Gastrocnemius medialis (tissue), 4 donors: ENCODE measurements around the gene PRPSAP2. TPM values are rescaled to one million over a fixed set of nuclear protein-coding genes. Genes with fewer than 3 reads are reported as not detected.
A peak's percentile ranks its signal among the peaks of the same experiment; 100 is the strongest.

ENCODE experiments used
- ATAC-seq, 2 donors: fragments of 150-250 bp; one replicate each; pipeline ENCODE4 v1.9.1; 2016
- DNase-seq, 2 donors: peaks; one replicate each; pipeline ENCODE4 v3.0.0-alpha.2; 2019
- H3K27ac ChIP-seq, 4 donors: fragments of 200-600 bp; sonication (generic); 1 replicate in 1 of 4; 2 replicates in 3 of 4; pipeline ENCODE4 v1.5.1; 2016 to 2018; ENCODE audit warnings: mild to moderate bottlenecking in 2 of 4, moderate library complexity in 1 of 4
- H3K27me3 ChIP-seq, 3 donors: fragments of 200-600 bp; sonication (generic) in 2 of 3; 1 replicate in 1 of 3; 2 replicates in 2 of 3; pipeline versions ENCODE4 v1.5.1 to v1.6.0; 2016 to 2019; ENCODE audit warnings: mild to moderate bottlenecking in 1 of 3, moderate library complexity in 1 of 3
- H3K36me3 ChIP-seq, 2 donors: fragments of 200-600 bp; sonication (generic) in 1 of 2; one replicate each; pipeline ENCODE4 v1.5.1; 2017 to 2018
- H3K4me1 ChIP-seq, 2 donors: fragments of 200-600 bp; sonication (generic) in 1 of 2; one replicate each; pipeline ENCODE4 v1.5.1; 2016 to 2017; ENCODE audit warnings: mild to moderate bottlenecking in 2 of 2
- H3K4me3 ChIP-seq, 4 donors: fragments of 200-600 bp; sonication (generic) in 3 of 4; 1 replicate in 1 of 4; 2 replicates in 3 of 4; pipeline ENCODE4 v1.5.1; 2016 to 2019; ENCODE audit warnings: mild to moderate bottlenecking in 2 of 4
- H3K9me3 ChIP-seq, 3 donors: fragments of 200-600 bp; sonication (generic) in 2 of 3; 1 replicate in 1 of 3; 2 replicates in 2 of 3; pipeline ENCODE4 v1.5.1; 2016 to 2019
- POLR2A ChIP-seq, 2 donors: fragments of 450-650 bp; IDR thresholded peaks; one replicate each; pipeline ENCODE4 v1.6.1; 2017; ENCODE audit warnings: antibody characterized with exemption in 2 of 2, mild to moderate bottlenecking in 2 of 2, moderate library complexity in 2 of 2
- in situ Hi-C, 4 donors: fragments of 200-750 bp; cut with MboI; loops; one replicate each; pipeline versions ENCODE4 v1.15.0 to v1.8.0; 2017; ENCODE audit warnings: low sequenced_read_pairs in 4 of 4
- intact Hi-C: fragments of 100-400 bp; cut with DNase I; formaldehyde crosslinking; loops from one replicate; pipeline ENCODE4 v1.15.1; 2023; ENCODE audit warnings: low total_unique reads
- total RNA-seq, 4 donors: library from RNA; depleted of rRNA; stranded (reverse); fragments of >200 nt; gene quantifications; one replicate each; pipeline versions ENCODE4 v1.1.0 to v1.2.3, GENCODE V29; 2016
- TF ChIP-seq, protein P1 (sequence below), 5 experiments: fragments of 450-650 bp in 3 of 5; fragments of 200-600 bp in 2 of 5; sonication (generic) in 2 of 5; IDR thresholded peaks in 4 of 5; conservative IDR thresholded peaks in 1 of 5; 1 replicate in 4 of 5; 2 replicates in 1 of 5; pipeline ENCODE4 v1.5.1; 2016 to 2019; ENCODE audit warnings: antibody characterized with exemption in 5 of 5, mild to moderate bottlenecking in 3 of 5, moderate library complexity in 3 of 5

Gene PRPSAP2
- total RNA-seq, 4 donors from 2014 or later = 7.9 to 15.8 (median 10.3) TPM

DNA sequence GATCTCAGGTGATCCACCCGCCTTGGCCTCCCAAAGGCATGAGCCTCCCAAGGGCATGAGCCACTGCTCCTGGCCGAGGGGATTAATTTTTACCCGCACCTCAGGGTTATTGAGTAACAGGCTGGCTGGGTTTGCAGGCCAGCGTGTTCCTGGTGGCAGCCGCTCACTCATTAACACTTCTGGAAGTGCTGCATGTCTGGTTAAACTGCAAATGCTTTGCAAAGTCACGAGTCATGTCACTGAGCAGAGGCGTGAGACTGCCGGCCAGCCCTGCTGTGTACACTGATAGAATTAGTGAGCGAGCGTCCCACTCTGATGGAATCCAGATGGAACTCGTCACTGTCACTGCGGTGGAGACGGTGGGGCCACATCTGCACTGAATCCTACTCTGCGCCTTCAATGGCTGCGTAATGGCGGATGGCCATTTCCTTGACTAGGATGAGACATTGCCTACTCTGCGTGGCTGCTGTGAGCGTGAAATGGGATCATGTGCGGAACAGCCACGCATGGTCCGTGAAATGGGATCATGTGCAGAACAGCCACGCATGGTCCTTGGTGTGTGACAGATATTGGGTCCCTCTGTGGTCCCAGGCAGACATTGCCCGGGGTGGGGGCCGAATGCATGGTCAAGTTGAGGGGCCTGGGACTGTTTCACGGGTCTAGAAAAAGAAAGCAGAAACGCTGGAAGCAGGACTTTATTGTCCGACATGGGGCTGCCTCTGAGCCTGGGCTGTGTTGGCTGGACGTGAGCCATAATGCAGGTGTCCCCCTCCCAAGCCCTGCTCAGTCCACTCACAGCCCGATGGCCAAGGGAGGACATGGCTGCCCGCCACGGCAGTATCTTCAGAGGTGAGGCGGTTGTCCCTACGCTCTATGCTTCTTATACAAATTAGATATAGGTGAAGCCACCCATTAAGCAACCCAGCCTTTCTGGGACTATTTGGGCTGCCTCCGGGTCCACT is 93.3 kb downstream of the PRPSAP2 start:
- Histone ChIP-seq H3K4me3 (no peak overlapping the region), H3K4me1 (no peaks in the 10 kb centered on the region), H3K36me3 (no peaks in the 10 kb centered on the region), H3K27me3 (peaks cover 11 to 17% (median 13%) of the 10 kb centered on the region in 3 donors), H3K27ac (no peak overlapping the region), H3K9me3 (no peaks in the 10 kb centered on the region)
- no peak for TF ChIP-seq POLR2A (IDR thresholded peaks at IDR 0.05)
- TF ChIP-seq, protein P1, sequence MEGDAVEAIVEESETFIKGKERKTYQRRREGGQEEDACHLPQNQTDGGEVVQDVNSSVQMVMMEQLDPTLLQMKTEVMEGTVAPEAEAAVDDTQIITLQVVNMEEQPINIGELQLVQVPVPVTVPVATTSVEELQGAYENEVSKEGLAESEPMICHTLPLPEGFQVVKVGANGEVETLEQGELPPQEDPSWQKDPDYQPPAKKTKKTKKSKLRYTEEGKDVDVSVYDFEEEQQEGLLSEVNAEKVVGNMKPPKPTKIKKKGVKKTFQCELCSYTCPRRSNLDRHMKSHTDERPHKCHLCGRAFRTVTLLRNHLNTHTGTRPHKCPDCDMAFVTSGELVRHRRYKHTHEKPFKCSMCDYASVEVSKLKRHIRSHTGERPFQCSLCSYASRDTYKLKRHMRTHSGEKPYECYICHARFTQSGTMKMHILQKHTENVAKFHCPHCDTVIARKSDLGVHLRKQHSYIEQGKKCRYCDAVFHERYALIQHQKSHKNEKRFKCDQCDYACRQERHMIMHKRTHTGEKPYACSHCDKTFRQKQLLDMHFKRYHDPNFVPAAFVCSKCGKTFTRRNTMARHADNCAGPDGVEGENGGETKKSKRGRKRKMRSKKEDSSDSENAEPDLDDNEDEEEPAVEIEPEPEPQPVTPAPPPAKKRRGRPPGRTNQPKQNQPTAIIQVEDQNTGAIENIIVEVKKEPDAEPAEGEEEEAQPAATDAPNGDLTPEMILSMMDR (IDR thresholded peaks at IDR 0.05 in 4 of 5, conservative IDR thresholded peaks at IDR 0.05 in 1 of 5) = no peak
- intact Hi-C loops = no loop called here
- in situ Hi-C loops = no loop called here
- no peak for DNase-seq
- peak in 1 of 2 donors; percentile 50 for ATAC-seq

DNA sequence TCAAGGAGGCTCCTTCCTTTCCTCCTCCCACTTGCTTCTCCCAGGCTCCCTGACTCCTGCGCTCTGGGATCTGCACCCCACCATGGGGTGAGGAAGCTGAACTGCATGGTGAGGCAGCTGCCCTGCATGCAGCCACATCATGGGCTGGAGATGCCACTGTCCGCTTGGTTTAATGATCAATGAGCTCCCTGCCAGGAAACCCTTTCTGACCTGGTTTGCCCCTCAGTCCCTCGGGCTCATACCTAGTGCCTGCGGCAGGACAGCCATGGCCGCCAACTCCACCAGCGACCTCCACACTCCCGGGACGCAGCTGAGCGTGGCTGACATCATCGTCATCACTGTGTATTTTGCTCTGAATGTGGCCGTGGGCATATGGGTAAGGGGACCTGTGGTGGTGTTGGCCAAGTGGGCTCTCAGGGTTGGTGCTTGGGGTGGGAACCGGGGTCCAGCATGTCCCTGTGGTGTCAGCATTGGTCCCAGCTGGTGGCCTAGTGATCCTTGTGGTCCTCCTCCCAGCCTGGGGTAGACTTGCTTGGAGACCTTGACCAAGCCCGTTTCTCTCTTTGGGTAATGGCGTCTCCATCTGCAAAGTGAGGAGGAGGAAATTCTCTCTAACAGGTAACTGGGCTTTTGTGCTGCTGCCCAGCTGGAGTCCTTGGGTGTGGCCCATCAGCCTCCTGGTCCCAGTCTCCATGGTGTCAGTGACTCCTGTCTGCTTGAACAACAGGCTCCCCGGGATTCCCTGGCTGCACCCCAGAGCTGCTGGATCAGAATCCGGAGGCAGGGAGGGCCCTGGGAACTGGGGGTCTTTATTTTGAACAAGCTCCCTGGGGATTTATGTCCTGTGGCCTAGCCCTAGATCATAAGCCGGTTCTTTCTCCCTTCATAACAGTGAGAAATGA is 94.3 kb downstream of the PRPSAP2 start, which contains the start of gene SLC5A10:
Gene SLC5A10, plus strand, starts transcription at position 225 of the 902 bp plus-strand sequence. Its CDS starts 41 bp downstream, at position 266.
- Histone ChIP-seq H3K27ac (no peak within 1 kb of the TSS), H3K4me1 (no peaks in the 10 kb centered on the region), H3K36me3 (no peaks in the 10 kb centered on the region), H3K4me3 (no peak within 1 kb of the TSS), H3K27me3 (peaks cover 11 to 17% (median 13%) of the 10 kb centered on the region in 3 donors), H3K9me3 (no peaks in the 10 kb centered on the region)
- no peak for DNase-seq
- in situ Hi-C loops (no loop called here), intact Hi-C loops (no loop called here)
- no peak for ATAC-seq
- TF ChIP-seq, protein P1 (IDR thresholded peaks at IDR 0.05 in 4 of 5, conservative IDR thresholded peaks at IDR 0.05 in 1 of 5) = no peak
- no peak for TF ChIP-seq POLR2A (IDR thresholded peaks at IDR 0.05)

DNA sequence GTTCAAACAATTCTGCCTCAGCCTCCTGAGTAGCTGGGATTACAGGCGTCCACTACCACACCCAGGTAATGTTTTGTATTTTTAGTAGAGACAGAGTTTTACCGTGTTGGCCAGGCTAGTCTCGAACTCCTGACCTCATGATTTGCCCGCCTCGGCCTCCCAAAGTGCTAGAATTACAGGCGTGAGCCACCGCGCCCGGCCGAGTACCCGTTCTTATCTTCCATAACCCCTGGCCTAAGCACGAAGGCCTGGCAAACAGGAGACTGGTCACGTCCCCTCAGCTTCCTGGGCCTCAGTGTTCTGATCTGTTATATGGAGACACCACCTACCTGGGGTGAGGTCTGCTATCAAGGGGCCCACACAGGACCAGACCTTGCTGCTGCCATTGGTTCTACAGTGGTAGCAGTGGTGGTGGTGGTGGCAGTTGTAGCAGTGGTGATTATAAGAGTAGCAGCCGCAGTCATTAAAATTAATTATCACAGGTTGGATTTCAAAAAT is 95.3 kb downstream of the PRPSAP2 start:
- H3K27ac ChIP-seq = no peak overlapping the region
- H3K27me3 ChIP-seq = peaks cover 9 to 17% (median 11%) of the 10 kb centered on the region in 3 donors
- no peak for TF ChIP-seq POLR2A (IDR thresholded peaks at IDR 0.05)
- TF ChIP-seq, protein P1 (IDR thresholded peaks at IDR 0.05 in 4 of 5, conservative IDR thresholded peaks at IDR 0.05 in 1 of 5) = no peak
- H3K9me3 ChIP-seq = no peaks in the 10 kb centered on the region
- no peaks in the 10 kb centered on the region for H3K36me3 ChIP-seq
- H3K4me1 ChIP-seq = no peaks in the 10 kb centered on the region
- DNase-seq = no peak
- intact Hi-C loops (no loop called here), in situ Hi-C loops (no loop called here)
- no peak overlapping the region for H3K4me3 ChIP-seq
- no peak for ATAC-seq

DNA sequence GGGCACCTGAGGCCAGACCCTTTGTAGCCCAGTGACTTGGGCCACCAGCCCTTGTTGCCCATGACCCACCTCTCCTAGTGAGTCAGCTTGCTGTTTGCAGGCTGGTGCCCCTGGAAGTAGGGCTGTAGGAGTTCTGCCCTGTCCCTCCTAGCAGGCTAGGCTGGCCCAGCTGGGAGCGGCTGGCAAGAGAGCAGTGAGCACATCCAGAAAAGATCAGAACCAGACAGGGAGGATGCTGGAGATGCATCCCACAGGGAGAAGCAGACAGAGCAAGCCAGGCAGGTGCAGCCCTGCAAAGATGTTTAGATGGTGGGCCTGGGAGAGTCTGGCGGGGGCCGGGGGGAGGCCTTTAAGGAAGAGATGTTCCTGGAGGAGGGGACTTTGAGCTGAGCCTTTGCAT is 96.4 kb downstream of the PRPSAP2 start:
- intact Hi-C loops = no loop called here
- TF ChIP-seq, protein P1 (IDR thresholded peaks at IDR 0.05 in 4 of 5, conservative IDR thresholded peaks at IDR 0.05 in 1 of 5) = no peak
- TF ChIP-seq POLR2A (IDR thresholded peaks at IDR 0.05) = no peak
- Histone ChIP-seq H3K4me1 (no peaks in the 10 kb centered on the region), H3K9me3 (no peaks in the 10 kb centered on the region), H3K27me3 (peaks cover 9 to 15% (median 11%) of the 10 kb centered on the region in 3 donors), H3K27ac (no peak overlapping the region), H3K4me3 (no peak overlapping the region), H3K36me3 (no peaks in the 10 kb centered on the region)
- ATAC-seq (no peak), DNase-seq (no peak)
- in situ Hi-C loops = no loop called here
